ENCODE results near the gene CASP4.

GRCh38 chr11:104899226-104899625, 69.1 kb downstream of the CASP4 start:
- TF ChIP-seq POLR2A (IDR thresholded peaks at IDR 0.05; ENCODE audit: low read depth, low read length) (no peak), POLR2AphosphoS5 (IDR thresholded peaks at IDR 0.05; ENCODE audit: low read depth, low read length) (no peak), TAF1 (IDR thresholded peaks at IDR 0.05; ENCODE audit: borderline replicate concordance, low read depth, low read length) (no peak)

Measured in GM12892 (cell line).